Measurements from ENCODE around the gene ERC2.
A peak's percentile ranks its signal among the peaks of the same experiment; 100 is the strongest.

The ERC2 gene

DNA sequence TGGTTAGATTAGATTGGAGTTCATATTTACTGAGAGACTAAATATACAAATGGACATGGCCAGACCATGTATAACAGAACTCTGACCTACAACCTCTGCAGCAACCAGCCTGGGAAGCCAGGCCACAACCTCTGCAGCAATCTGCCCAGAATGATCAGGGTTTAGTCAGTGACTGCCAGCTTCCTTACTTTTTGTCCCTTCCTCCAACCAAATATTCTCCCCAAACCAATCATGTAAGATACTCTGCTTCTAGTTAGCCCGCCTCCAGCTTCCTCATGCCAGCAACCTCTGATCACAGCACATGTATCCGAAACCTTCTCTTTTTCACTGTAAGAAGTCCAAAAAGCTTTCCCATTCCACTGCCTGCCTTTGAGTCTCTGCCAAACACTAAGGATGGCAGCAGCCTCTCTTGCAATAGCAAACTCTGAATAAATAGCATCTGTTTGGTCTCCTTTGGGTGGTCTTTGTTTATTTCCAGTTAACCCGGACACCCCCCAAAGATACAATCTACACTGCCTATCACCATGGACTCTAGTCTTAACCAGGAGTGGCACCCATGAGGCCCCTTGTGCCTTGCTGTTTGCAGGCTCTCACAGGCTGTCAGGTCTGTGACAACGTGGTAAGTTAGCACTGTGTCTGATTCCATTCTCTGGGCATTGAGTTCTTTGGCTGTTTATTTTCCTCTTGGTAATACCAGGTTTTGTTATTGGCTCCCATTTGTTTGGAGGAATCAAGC is 102.2 kb downstream of the ERC2 start:
- DNase-seq, result no peak

DNA sequence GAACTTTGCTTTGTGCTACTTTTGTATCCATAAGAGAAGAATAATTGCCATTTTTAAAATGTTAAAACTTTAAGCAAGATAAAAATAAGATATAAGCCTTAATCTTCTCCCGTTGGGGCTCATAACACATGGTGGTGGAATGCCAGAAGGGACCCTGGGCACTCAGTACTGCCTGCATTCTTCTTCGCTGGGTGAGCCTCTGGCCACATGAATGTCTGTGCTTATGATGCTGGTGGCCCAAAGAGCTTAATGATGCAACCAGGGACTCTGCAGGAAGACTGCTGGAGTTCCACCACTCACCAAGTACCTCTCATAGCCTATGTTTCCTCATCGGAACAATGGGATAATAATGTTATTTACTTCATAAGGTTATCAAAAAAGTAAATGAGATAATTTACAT is 103.6 kb downstream of the ERC2 start:
- no peak for DNase-seq

DNA sequence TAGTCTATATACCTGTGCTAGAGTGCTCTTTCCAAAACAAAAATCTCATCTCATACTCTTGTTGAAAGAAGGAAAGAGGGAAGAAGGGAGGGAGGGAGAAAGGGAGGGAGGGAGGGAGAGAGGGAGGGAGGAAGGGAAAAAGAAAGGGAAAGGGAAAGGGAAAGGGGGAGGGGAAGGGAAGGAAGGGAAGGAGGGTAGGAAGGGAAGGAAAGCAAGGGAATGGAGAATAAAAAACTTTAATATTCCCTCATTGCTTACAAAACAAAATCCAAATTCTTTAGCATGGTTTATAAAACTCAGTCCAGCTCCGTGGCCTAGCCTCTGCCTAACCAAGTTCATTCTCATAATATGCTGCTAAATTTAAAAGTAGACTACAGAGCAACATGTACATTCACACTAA is 104.5 kb downstream of the ERC2 start:
- DNase-seq, result no peak

DNA sequence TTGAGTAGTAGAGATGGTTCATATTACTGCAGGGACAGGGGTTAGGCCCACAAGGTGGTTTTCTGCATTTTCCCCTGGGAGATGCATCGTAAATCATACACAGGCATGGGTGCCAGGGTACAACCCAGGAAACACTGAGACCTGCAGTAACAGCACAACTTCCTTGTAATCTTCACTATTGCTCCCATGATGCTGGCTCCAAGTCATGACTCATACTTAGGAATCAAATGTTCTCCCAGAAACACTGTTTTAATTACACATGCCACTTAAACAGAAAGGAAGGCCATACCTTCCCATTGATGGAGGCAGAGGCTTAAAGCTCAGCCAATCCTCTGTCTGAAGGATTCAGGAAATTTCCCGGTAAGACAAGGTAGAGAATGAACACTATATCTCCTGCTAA is 106.5 kb downstream of the ERC2 start:
- DNase-seq, result no peak

DNA sequence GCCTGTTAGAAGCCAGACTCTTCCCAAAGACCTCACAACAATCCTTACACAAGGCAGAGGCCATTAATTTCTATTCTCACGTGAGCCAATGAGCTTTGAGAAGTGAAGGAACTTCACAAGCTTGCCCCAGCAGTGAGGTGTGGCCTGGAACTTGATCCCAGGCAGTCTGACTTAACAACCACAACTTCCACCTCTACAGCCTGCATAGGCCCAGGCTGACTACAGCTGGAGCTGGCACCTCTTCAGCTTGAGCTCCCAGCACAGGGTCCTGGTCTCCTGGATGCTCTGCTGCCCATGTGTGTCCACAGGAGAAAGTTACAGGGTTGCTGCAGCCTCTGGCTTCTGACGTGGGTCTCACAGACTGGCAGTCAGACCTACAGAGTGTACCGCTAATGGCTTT is 111.0 kb downstream of the ERC2 start:
- DNase-seq, result no peak

DNA sequence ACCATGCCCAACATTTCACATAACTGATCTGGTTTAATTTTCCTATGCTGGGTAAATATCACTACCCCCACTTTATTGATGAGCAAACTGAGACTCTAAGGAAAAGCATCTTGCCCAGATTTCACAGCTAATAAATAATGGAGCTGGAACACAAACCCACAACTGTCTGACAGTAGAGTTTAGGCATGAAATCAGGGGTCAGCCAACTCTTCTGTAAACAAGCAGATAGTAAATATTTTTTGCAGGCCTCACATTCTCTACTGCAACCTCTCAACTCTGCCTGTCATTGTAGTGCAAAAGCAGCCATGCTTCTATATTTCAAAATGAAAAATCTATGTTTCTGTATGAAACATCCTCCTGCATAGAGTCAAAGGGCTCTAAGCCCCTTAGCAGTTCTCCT is 111.5 kb downstream of the ERC2 start:
- DNase-seq, result no peak

DNA sequence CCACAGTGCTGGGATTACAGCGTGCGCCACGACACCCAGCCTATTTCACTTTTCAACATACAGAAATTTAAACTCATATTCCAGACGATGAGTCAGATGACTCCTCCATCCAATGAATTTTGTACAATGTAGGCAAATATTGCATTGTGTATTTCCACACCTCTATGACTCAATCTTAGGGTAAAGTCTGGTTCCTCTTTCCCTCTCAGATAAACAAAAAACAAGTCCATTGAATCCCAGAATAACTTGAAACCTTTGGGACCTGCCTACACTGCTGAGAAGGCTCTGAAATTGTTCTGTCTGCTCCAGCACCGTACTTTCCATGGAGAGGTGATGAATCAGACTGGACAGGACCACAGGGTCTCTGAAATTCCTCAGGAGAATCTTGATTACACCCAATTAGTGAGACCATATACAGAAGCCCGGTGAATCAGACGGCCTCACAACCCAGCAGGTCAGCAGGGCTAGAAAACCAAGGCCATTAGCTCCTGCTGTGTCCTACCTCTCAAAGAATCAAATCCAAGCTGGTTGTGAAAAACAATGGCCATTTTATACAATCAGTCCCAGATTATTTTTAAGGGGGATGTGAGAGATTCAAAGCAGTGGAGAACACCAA is 112.6 kb downstream of the ERC2 start:
- DNase-seq, result peak; percentile 18 to 55 (median 54)

DNA sequence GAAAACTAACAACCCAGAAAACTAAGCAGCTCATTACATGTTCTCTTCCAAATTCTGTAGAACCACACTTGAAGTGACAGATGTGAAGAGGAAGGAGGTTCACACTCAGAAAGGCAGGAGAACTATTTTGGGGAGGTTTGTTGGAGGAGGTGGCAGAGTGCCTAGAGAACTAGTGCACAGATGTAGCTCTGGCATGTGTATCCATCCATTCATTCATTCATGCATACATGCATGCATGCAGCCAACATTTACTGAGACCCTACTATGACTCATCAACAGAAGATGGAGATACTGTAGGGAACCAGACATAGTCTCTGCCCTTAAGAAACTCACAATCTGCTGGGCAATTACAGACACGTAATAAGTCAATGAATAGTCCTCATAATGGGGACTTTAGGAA is 116.7 kb downstream of the ERC2 start:
- DNase-seq, result no peak

DNA sequence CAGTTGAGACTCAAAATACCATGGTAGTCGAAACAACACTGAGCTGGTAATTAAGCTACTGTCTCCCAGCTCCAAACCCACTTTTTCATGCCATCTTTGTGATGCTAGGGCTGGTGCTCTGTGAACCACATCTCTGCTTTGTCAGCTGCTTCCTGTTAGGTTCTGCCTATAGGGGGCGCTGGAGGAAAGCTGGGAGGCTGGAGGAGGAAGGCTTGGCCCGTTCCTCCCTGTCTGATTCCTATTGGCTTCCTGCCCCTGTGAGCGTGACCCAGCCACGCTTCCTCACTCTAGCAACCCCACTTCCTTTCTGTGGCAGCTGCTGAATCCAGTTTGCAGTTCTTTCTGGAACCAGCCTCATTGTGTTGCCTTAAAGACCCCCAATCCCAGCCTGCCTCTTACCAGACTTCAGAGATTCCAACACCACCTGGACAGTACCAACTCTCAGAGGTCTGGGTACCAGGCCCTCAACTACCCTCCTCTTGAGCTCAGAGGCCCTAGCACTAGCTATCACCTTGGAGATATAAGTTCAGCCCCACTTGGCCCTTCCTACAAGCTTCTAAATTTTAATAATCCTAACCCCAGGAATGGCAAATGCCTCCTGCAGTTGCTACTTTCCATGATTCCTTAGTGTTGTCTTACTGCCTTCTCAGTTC is 120.9 kb downstream of the ERC2 start:
- peak; percentile 32 to 55 (median 35) for DNase-seq

DNA sequence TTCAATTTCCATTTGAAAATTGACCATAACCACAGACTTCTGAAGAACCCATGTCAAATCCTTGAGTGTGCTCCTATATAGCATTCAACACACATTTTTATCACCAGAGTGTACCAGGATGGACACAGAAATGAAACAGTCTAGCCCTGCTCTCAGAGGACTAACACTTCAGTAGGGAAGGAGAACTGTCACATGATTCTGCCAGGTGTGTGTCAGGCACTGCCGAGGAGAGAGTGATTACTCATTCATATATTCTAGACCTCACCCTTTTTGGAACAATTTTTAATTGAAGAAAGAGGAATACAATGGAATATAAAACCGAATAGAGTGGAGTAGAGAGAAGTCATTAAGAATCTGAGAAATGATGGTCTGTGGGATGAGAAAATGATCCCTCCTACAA is 125.8 kb downstream of the ERC2 start:
- DNase-seq, result no peak

DNA sequence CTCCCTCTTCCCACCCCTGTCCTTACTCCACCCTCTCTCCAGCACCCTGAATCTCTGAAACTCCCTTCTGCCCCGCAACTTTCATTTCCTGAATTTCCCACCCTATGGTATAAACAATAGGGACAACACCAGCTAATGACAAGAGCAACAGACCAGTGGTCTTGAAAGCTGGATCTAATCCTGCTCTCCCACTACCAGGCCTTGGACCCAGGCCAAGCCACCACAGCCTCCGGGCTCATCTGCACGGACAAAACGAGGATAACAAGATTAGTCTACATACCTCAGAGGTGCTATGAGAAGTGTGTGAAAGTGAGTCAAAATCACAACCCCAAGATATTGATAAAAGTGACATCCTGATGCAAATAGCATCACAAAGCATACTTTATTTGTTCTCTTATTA is 128.6 kb downstream of the ERC2 start:
- no peak for DNase-seq

DNA sequence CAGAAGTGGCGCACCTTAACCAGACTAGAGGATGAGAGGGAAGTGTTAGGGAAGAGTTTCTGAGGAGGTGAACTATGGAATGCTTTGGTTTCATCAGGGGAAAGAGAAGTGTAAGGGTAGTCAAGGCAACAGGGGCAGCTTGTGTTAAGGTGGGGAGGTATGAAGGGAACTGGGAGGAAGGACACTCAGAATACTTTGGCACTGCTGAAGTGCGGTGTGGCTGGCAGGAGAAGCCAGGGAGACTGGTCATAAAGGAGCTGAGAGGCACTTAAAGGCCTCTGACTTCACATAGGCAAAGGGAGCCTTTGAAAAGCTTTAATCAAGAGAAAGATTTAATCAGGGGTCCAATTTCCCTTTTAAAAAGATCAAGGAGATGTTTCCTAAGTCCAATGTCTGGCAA is 129.0 kb downstream of the ERC2 start:
- no peak for DNase-seq

DNA sequence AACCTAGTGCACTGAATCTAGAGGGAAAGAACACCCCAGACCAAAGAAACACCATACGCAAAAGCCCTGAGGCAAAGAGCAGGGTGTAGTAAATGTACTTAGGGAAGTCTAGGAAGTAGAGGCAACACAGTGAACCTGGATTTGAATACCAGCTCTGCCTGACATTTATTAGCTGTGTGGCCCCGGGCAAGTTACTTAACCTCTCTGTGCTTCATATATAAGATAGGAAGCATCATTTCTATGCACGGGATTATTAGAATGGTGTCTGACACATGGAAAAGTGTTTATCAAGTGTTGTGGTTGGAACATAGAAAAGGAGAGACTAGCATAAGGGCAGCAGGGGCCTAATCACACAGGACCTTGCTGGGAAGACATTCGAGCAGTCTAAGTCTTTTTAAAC is 132.2 kb downstream of the ERC2 start:
- no peak for DNase-seq

DNA sequence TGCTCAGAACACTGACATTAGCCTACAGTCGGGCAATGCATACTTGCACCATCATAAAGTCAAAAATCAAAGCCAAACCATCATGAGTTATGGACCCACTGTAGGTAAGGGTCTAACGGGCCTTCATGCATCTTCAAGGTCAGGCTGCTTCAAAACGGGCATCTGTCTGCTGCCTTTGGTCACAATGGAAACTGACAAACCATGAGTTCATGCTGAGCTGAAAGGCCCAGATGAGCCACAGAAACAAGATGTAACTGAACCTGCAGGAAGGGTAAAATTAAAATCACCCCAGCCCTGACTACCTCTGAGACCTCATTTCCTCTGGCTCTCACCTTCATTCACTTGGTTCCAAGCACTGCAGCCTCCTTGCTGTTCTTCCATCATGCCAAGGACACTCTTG is 143.8 kb downstream of the ERC2 start:
- no peak for DNase-seq

DNA sequence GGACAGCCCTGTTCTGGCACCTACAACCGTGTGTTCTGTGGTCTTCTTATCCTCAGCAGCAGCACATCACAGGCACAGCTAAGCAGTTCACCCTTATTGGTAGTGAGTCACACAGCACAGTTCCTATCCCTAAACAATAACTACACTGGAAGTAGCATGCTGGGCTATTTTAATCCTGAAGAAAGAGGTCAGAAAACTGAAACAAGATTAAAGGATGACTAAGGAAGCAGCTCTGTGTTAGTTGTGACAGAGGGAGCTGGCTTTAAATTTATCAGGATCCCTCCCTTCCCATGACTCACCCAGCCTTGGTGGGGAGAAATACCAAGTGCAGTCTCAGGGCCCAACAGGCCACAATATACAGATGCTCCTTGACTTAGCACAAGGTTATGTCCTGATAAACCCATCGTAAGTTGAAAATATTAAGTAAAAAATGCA is 144.3 kb downstream of the ERC2 start:
- peak; percentile 44 to 63 (median 52) for DNase-seq

DNA sequence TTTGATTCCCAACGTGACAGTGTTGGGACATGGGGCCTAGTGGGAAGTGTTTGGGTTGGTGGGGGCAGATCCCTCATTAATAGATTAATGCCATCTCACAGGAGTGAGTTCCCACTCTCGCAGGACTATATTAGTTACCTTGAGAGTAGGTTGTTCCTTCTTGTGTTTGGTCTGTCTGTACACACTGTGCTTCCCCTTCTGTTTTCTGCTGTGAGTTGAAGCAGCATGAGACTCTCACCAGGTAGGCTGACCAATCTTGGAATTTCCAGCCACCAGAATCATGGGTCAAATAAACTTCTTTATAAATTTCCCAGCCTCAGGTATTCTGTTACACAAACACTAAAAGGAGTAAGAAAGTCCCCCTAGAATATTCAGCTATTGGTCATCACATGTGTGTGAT is 145.4 kb downstream of the ERC2 start:
- DNase-seq, result peak in 1 of 3 donors; percentile 3

DNA sequence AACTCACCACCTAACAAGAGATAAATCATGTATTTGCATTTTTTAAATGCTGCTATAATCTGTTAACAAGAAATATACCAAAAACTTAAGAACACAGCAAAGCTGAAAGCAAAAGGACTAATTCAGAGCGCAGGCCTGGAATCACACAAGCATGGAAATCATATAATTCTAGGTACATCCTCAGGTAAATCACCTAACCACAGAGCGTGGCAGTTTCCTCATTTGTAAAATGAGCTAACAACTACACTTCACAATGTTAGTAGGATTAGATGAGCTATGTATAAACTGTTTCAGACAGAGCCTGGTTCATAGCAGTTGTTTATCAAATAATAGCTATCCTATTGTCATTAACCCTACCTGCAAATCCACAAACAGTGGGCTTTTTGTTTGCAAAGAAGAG is 146.4 kb downstream of the ERC2 start:
- DNase-seq, result no peak

DNA sequence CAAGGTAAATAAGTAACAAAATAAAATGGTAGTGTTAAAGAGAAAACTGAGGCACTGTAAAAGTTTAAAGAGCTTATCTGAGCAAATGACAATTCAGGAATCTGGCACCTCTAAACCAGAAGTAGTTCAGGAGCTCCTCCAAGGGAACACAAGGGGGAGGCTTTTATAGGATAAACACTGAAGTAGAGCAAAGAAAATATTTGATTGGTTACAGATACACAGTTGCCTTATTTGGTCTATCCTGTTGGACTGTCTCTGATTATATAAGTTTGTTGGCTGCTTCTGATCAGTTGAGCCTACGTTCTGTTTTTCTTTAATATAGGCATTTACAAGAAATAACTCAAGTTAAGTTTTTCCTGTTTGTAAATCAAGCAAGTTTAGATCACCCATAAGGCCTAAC is 146.9 kb downstream of the ERC2 start:
- no peak for DNase-seq

DNA sequence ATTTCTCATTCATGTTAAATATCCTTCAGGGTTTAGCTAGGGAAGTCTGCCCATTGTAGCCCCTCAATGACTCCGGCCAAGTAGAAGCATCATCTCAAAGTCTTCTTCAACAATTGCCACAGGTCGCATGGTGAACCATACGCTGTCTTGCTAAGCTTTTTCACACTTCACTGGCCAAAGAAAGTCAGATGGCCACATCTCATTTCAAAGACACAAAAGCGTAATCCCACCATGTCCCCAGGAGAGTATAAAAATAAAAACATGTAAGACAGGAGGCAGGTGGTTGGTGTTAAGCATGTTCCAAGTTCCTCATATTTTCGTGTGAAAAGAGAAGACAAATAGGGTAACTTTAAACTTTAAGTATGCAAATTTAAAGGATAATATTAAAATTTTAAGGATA is 147.4 kb downstream of the ERC2 start:
- DNase-seq, result no peak

DNA sequence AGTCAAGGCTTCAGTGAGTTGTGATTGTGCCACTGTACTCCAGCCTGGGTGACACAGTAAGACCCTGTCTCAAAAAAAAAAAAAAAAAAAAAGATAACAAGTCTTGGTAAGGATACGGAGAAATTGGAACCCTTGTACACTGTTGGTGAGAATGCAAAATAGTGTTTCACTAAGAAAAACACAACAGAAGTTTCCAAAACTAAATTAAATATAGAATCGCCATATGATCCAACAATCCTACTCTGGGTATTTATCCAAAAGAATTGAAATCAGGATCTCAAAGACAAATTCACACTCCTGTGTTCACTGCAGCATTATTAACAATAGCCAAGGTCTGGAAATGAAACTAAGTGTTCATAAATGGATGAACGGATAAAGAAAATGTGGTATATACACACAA is 149.4 kb downstream of the ERC2 start:
- no peak for DNase-seq

DNA sequence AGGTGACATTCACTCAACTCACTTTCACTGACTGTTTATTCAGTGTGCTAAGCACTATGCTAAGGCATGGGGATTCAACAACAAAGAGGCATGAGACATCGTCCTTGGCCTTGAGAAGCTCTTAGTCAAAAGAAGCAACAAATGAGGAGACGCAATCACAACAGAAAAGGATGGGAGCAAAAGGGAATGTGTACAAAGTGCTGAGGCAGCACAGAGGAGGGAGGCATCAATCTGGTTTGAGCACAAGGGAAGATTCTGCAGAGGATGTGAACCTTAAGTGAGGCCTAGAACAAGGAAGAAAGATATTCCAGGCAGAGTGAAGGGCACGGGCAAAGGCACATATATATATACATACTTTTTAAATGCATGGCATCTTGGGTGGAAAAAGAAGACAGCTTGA is 151.3 kb downstream of the ERC2 start:
- DNase-seq, result no peak

DNA sequence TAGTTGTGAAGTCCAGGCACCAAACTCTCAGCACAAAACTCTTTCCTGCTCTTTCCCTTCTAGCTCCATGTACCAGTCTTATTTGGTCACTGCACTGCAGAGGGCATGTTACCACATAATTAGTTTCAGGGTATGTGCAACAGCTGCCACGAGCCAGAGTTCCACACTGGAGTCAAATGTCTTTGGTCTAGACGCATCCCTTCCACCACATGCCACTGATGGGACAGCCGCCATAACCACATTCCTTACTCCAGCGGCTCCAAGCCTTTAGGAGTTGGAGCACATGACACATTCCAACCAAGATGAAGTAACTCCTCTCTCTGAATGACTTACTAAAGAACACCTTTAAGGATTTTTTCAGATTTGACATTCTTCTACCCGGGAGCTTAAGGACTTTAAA is 153.4 kb downstream of the ERC2 start:
- no peak for DNase-seq

DNA sequence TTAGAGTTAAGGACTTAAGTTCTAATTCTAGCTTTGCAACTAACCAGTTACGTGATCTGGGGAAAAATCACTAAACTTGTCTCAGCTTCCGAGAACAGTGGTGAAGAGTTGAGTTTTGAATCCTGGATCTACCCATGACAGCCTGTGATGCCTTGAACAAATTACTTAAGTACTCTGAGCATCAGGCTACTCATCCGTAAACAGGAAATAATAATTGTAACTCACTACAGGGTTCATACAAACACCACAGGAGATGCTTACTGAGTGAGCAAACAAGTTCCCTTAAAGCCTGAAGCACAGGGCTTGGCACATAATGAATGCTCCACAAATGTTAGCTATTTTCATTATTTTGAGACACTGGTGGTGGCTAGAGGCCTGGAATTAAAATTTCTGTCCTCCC is 158.8 kb downstream of the ERC2 start:
- DNase-seq, result no peak

DNA sequence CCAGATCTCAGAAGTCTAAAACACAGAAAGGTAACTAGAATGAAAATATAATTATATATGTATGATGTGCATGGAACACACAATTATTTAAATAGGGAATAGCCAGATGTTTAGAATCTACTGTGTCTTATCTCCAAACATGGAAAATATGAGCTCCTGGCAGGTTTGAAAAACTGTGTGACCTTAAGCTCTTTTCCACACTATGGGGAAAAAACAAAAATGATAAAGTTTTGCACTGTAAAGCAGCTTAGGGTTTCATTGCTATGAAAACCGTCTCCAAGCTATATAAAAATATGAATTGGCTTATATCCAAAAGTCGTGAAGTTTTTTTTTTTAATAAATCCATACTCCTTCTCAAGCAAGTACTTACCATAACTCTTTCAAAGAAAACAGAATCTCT is 159.8 kb downstream of the ERC2 start:
- peak in 1 of 3 donors; percentile 0 for DNase-seq

DNA sequence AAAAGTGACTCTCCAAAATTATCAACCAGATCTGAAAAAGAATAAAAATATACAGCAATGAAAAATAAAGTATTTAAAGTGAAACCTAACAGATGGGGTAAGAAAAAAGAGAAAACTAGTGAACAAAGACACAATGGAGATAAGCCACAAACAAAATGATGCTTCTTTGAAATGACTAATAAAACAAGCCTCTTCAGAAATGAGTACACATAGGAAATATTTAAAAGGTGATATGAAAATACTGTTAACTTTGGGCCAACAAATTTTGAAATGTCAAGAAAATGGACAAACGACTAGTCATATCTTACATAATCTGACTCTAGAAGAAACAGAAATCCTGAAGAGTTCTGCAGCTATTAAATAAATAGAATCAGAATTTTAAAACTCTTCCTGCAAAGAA is 164.2 kb downstream of the ERC2 start:
- DNase-seq, result no peak
